NCI-H1436 (cell line): ENCODE measurements around the gene TSPEAR.
"Not testable (repeated sequence)": the region's sequence is repeated elsewhere in the genome, so short reads cannot be mapped to it uniquely, and the experiment has no call there.

Experiments
- DNase-seq: peaks from one replicate; lab custom pipeline; 2025; lab: John Stamatoyannopoulos, UW

The TSPEAR gene

DNA sequence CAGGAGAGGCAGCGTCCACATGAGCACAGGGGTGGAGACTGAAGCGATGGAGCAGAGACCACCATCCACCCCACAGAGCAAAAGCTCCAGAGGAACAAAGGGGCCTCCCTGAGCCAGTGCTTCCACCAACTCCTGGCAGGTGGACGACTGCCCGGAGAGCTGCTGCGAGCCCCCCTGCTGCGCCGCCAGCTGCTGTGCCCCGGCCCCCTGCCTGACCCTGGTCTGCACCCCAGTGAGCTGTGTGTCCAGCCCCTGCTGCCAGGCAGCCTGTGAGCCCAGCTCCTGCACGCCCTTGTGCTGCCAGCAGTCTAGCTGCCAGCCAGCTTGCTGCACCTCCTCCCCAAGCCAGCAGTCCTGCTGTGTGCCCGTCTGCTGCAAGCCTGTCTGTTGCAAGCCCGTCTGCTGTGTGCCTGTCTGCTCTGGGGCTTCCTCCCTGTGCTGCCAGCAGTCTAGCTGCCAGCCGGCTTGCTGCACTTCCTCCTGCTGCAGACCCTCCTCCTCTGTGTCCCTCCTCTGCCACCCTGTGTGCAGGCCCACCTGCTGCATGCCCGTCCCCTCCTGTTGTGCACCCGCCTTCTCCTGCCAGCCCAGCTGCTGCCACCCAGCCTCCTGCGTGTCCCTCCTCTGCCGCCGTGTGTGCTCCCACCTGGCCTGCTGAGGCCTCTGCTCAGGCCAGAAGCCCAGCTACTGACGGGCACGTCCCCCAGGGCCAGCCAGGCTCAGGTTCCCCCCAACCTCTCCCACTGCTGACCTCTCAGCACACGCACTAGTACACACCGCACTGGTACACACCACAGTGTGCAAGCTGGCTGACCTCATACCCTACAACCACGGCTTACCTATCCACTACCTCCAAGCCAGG, 9.0 kb downstream of the TSPEAR start:
- DNase-seq, result no peak

DNA sequence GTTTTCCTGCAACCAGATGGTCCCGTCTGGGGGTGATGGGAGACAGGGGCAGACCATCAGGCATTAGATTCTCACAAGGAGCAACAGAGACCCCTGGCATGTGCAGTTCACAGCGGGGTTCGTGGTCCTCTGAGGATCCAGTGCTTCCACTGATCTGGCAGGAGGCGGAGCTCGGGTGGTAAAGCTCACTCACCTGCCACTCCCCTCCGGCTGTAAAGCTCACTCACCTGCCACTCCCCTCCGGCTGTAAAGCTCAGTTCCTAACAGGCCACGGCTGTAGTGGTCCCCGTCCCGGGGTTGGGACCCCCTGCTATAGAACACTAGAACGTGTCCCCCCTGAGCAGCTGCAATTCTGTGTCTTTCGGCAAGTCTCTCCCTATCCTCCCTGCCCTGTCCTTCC, 9.8 kb downstream of the TSPEAR start:
- DNase-seq, result no peak

DNA sequence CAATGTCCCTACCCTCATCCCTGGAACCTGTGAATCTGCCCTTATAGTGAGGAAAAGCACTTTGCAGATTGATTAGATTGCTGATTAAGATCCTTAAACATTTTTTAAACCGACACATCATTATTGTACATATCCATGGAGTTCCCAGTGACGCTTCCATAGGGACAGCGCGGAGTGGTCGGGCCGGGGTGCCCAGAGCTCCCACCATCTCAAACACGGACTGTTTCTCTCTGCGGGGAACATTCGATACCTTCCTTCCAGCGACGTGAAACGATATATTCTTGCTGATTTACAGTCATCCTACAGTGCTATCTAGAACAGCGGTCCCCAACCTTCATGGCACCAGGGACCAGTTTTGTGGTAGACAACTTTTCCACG, 10.4 kb downstream of the TSPEAR start:
- no peak for DNase-seq

DNA sequence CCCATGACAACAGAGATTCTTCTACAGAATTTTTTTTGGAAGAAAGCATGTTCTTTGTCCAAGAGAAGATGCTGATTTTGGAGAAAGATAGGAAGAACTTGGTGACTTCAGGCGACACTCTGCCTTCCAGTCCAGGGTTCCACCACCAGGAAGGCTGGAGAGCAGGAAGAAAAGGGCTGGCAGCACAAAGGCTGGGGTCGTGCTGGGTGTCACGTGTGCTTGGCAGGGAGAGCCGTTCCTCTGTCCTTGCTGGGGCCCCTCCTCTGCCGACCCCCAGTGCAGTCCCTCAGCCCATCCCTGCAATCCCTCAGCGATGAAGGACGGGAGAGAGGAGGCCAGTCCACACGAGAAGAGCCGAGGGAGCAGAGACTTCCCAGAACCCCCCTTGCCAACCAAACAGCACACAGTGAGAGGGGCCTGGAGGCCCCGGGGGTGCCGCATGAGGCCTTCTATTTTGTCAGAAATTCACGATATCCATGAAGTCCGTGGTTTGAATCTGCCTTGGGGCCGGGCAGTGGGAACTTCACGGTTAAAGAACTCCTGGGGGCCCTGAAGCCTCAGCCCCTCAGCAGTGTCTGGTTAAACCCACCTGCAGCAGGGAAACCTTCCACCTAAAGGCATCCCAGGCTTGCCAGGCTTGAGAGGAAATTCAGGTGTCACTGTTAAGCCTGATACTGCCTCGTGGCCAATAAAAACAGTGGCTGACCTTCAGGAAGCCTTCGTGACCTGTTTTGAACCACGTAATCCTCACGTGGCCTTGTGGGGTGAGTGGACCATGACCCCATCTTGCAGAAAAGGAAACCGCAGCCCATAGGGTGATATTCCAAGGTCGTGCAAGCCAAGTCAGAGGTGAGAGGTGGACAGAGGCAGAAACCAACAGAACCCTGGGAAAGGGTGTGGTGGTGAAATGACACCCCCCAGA, 11.0 kb downstream of the TSPEAR start:
- DNase-seq, result no peak

DNA sequence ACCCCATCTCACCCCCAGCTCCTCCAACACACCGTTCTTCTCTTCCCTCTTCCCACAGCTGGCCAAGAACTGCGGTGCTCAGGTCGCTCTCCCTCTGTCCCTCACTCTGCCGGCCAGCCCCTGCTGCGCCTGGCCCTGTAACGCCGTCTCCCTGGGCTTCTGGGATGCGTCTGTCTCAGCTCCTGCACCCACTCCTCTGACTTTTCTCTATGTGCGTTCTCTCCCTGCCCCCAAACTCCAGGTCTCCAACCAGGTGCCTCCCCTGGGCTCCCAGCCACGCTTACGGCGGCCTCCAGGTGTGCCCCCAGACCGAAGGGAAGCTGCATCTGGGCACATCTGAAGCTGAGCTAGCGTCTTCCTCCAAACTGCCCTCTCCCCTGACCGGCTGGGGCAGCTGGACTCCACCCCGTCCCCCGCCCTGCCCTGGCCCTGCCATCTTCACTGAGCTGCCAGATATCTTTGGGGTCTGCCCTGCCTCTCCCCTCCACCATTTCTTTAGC, 11.8 kb downstream of the TSPEAR start:
- no peak for DNase-seq

DNA sequence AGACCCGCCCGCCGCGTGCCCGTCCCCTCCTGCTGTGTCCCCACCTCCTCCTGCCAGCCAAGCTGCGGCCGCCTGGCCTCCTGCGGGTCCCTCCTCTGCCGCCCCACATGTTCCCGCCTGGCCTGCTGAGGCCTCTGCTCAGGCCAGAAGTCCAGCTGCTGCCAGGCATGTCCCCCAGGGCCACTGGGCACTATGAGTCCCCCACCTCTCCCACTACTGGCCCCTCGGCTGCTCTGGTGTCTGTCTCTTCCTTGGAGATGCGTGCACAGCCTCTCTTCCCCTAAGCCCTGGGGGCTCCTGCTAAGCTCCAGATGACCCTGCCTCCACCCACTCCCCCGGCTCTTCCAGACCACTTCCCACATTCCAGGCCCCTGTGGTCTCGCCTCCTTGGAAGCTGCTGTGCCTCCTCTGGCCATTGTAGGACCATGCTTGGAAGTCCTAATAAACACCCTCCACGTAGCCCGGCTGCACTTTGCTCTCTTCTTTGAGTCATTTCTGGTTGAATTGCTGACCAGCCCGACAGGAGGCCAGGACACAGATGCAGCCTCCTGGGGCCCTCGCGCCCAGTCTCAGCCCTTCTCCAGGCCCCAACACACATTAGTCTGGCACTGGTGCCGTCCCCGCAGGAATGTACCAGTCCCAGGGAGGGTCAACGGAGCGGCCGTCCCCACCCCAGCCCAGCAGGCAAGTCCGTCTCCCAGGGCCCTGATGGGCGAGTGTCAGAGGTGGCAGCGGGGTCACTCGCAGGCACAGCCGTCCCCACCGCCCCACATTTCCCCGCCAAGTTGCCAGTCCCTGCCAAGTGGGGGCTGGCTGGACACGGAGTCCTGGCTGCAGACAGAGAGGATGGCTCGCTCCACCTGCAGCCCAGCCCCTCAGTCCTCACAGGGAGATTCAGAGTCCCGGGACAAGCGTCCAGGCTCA, 13.3 kb downstream of the TSPEAR start:
- DNase-seq, result no peak

DNA sequence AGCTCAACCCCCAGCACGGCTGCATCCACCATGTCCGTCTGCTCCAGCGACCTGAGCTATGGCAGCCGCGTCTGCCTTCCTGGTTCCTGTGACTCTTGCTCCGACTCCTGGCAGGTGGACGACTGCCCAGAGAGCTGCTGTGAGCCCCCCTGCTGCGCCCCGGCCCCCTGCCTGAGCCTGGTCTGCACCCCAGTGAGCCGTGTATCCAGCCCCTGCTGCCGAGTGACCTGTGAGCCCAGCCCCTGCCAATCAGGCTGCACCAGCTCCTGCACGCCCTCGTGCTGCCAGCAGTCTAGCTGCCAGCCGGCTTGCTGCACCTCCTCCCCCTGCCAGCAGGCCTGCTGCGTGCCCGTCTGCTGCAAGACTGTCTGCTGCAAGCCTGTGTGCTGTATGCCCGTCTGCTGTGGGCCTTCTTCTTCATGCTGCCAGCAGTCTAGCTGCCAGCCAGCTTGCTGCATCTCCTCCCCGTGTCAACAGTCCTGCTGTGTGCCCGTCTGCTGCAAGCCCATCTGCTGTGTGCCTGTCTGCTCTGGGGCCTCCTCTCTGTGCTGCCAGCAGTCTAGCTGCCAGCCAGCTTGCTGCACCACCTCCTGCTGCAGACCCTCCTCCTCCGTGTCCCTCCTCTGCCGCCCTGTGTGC, 14.1 kb downstream of the TSPEAR start, which contains the start of gene KRTAP10-12:
Gene KRTAP10-12, plus strand, starts transcription at position 1 of the 639 bp plus-strand sequence. Its CDS starts 30 bp downstream, at position 31.
- DNase-seq, result not testable (repeated sequence)

DNA sequence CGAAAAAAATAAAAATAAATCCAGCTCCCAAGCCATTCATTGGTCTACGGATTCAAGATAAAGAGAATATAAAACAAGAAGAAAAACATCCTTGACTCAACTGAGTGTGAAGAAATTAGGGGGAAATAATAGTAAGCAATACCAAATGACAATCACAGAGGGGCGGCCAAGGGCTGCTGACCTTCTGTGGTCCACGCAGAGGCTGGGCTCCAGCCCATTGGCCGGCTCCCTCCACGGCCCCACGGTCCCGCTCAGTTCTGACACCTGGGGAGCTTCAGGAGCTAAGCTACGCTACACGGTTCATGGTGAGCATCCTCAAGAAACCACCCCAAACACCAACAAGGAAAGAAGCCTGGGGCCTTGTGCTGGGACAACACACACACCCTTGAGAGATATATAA, 14.8 kb downstream of the TSPEAR start:
- no peak for DNase-seq

DNA sequence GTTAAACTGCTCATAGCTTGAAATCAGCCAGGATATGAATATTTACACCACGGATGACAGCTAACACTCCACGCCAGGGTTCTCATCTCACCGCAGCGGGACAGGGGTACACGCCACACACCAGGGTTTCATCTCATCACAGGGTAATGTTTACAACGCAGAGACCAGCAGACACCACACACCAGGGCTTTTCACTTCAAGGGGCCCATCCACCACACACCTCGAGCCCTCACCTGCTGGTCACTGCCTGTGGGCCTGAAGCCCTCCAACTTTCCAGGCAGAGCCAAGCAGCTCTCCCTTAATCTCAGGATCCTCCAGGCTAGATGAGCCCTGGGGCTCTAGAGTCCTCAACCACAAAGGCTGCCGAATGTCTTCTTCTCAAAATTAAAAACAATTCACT, 15.7 kb downstream of the TSPEAR start:
- DNase-seq, result no peak

DNA sequence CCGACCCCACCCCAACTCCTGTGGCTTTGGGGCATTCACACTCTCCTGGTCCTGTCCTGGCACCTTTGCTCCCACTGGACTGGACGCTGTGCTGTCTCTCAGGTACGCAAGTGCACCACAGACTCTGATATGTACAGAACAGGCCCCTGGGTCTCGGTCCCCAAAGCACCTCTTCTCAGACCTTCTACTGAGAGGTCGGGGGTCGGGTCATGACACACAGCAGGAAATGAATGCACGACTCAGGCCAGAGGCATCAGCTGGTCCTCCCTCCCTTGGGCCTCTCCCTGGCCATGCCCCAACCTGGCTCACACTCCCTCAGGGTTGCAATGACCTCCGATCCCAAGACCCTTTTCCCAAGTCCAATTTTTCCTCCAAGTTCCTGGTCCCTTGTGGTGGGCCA, 16.2 kb downstream of the TSPEAR start:
- DNase-seq, result no peak

DNA sequence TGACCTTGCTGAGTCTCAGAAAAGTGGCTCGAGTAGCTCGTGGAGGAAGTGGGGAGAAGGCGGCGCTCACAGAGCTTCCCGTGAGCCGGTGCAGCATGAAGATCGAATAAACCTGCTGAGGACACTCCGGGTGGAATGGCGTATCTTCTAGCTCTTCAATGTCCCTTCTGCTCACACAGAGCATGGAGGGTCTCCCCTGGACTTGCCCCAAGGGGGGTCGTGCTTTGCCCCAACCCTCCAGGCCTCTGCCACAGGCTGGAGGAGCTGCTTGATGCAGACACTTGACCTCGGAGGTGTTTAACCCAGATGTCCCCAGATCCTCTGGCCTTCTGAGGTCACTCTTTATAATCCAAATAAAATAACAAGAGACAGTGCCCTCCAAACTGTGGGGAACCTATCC, 16.6 kb downstream of the TSPEAR start:
- DNase-seq, result no peak

DNA sequence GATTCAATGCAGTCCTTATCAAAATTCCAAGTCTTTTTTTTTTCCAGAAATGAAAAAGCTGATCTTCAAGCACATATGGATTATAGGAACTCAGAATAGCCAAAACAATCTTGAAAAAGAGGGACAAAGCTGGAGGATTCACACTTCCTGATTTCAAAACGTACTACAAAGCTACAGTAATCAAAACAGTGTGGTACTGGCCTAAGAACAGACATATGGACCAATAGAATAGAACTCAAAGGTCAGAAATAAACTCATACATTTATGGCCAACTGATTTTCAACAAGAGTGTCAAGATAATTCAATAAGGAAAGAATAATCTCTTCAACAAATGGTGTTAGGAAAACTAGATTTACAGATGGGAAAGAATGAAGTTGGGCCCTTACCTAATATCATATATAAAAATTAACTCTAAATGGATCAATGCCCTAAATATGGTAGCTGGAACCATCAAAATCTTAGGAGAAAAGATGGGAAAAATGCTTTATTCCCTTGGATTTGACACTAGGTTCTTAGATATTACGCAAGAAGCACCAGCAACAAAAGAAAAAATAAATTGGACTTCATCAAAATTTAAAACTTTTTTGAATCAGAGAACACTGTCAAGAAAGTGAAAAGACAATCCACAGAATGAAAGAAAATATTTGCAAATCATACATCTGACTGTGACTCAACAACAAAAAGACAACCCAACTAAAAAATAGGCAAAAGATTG, 18.4 kb downstream of the TSPEAR start:
- DNase-seq, result no peak

DNA sequence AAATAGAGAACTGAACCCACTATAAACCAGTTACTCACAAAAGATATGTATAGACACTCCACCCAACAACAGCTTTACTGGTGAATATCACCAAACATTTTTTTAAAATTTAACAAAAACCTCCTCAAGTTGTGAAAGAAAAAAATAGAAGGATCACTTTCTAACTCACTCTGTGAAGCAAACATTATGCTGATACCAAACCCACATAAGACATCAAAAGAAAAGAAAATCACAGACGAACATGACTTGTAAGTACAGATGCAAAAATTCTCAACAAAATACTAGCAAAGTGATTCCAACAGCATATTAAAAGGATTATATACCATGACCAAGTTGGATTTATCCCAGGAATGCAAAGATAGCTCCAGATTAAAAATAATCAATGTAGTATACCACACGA, 19.7 kb downstream of the TSPEAR start:
- DNase-seq, result no peak

DNA sequence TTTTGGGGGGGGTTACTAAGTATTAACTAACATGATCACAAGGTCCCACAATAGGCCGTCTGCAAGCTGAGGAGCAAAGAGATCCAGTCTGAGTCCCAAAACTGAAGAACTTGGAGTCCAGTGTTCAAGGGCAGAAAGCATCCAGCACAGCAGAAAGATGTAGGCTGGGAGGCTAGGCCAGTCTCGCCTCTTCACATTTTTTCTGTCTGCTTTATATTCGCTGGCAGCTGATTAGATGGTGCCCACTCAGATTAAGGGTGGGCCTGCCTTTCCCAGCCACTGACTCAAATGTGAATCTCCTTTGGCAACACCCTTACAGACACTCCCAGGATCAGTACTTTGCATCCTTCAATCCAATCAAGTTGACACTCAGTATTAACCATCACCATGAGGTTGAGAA, 21.6 kb downstream of the TSPEAR start:
- not testable (repeated sequence) for DNase-seq

DNA sequence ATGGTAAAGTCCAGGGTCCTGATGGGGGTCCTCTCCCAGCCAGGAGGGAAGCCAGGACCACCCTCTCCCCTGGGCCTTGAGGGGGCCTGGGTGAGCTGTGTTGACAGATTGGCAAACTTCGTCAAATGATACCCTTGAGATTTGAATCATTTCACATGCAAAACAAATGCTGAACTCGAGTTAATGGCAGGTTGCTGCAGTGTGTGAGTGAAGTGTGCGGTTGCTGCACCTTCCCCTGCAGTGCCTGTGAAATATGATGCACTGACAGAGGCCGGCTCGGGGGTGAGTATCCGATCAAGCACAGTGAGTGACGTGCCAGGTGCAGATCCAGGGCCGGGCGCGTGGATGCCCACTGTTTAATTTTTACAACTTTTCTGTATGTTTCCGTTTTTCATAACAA, 23.7 kb downstream of the TSPEAR start:
- DNase-seq, result peak; percentile 77

DNA sequence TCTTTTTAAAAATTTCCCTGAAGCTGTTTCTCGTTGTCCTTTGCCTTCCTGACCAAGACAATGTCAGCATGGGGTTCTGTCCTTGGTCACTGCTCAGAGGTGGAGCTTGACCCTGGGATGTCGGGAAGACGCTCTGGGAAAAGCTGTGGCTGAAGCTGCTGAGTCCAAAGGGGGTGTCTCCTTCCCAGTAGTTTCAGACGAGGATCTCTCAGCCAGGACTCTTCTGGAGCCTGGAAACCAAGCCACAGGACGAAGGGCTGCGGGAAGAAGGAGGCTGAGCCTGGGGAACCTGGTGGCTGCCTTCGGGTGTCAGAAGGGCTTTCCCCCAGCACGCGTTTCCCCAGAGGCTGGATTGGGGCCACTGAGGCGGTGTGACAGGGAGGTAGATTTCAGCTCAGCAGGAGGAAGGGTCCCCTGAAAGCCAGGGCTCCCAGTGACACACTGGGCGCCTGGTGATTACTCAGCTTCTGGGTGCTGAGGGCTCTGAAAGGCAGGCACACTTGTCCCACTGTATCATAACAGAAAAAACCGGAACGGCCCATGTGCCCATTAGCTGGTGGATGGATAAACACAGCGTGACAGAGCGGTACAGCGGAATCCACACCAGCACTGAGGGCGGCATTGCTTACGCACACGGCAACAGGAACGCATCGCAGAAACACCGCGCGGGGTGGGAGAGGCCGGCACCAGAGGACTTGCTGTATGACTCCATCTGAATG, 24.4 kb downstream of the TSPEAR start:
- DNase-seq, result no peak

DNA sequence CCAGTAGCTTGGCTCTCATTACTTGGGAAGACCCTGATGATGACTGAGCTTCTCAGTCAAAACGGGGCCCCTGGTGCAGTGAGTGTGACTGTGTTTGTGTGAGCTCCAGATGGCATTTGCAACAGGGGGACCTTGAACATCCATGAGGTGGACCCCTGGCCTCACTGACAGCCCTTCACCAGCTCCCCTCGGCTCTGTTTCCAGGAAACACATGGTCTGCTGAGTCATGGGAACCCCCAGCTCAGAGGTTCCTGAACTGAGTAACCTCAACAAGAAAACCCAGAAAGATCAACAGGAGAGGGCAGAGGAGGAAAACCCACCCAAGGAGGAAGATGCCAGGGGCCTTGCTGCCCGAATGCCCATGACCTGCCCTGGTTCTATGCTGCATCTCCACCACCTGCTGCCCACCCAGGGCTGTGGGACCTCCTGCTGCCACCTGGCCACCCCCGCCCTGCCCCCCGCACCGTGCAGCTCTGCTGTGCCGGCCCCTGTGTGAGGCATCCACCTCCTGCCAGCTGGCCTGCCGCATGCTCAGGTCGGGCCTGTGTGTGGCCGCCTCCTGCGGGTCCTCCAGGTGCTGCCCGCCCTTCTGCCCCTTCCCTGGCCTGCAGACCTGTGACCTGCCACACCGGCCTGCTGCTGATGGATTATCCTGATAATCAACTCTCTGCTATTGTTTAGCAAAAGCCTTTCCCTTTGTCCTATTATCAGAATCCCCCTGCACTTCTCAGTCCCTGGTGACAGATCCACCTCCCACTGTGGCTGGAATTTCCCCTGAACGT, 25.2 kb downstream of the TSPEAR start:
- DNase-seq, result no peak

DNA sequence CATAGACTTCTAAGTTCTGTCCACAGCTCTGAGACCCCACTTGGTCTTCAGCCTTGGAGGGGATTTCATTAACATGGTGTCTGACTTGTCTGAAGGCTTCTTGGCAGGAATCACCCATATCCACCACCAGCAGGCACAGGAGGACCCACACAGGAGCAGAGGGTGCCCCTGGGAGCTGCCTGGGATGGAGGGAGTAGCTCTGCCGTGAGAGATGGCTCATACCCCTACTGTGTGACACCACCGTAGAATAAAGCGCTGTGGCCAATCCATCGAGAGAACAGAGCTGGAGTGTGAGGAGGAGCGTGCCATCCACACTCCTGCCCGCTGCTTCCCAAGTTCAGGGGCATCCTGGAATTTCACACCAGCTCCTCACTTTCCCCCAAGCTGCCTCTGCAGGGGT, 26.3 kb downstream of the TSPEAR start:
- not testable (repeated sequence) for DNase-seq

DNA sequence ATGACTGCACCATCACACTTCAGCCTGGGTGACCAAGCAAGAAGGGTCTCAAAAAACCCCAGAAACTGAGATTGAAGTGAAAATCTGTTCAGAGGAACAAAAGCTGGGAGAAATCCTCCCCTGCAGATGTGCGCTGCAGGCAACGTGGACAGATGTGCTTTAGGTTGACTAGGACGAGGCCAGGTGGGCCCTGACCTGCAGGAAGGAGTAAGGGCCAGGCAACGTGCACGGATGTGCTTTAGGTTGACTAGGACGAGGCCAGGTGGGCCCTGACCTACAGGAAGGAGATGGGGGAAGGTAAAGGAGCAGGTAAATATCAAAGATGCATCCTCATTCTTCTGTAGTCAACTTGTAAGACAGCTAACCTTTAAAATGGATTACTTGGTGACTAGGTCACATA, 26.9 kb downstream of the TSPEAR start:
- DNase-seq, result no peak
